ENCODE measurements around the gene CLIP3. TPM values are rescaled to one million over a fixed set of nuclear protein-coding genes. Genes with fewer than 3 reads are reported as not detected.

The CLIP3 gene
- total and polyA plus RNA-seq, 4 donors = 0.59 to 1.5 (median 0.80) TPM

DNA sequence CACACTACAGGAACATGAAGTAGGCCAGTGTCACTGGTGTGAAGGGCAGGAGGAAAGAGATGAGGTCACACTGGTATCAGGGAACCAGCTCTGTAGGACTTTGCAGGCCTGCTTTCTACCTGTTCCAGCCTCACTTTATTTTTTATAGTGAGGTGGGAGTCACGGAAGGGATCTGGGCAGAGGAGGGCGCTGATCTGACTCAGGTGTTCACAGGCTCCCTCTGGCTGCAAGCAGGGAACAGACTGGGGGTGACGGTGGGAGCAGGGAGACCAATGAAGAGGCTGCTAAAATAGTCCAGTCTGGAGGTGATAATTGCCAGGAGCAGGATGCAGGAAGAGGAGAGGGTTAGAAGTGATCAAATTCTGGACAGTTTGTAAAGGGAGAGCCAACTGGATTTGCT, 18.6 kb upstream of the CLIP3 start:
- peaks cover 3 to 12% (median 9%) of the 10 kb centered on the region in 4 donors for H3K4me1 ChIP-seq (ENCODE audit: control insufficient read depth in 4 of 4, insufficient read depth in 4 of 4, low read length in 3 of 4)
- no peak for DNase-seq (ENCODE audit: low spot score)
- H3K36me3 ChIP-seq (ENCODE audit: control insufficient read depth in 4 of 4, insufficient read depth in 3 of 4, low read depth in 1 of 4, low read length in 3 of 4) = no peaks in the 10 kb centered on the region
- H3K9ac ChIP-seq (ENCODE audit: low read depth in 1 of 2, low read length in 2 of 2) = no peak overlapping the region
- H3K27me3 ChIP-seq (ENCODE audit: control insufficient read depth in 4 of 4, insufficient read depth in 4 of 4, low read length in 3 of 4) = no peaks in the 10 kb centered on the region
- no peak overlapping the region for H3K27ac ChIP-seq (ENCODE audit: low read depth in 1 of 2, low read length in 2 of 2)
- TF ChIP-seq HNF4A (conservative IDR thresholded peaks at IDR 0.05) (no peak), RAD21 (IDR thresholded peaks at IDR 0.05) (peak in 1 of 2 donors; percentile 12)
- H3K9me3 ChIP-seq (ENCODE audit: control insufficient read depth in 4 of 4, low read length in 3 of 4) = no peaks in the 10 kb centered on the region
- 83% methylated on average over 3 of the region's 3 CpGs for WGBS
- no peak overlapping the region for H3K4me3 ChIP-seq (ENCODE audit: low read depth in 1 of 3, low read length in 3 of 3)

DNA sequence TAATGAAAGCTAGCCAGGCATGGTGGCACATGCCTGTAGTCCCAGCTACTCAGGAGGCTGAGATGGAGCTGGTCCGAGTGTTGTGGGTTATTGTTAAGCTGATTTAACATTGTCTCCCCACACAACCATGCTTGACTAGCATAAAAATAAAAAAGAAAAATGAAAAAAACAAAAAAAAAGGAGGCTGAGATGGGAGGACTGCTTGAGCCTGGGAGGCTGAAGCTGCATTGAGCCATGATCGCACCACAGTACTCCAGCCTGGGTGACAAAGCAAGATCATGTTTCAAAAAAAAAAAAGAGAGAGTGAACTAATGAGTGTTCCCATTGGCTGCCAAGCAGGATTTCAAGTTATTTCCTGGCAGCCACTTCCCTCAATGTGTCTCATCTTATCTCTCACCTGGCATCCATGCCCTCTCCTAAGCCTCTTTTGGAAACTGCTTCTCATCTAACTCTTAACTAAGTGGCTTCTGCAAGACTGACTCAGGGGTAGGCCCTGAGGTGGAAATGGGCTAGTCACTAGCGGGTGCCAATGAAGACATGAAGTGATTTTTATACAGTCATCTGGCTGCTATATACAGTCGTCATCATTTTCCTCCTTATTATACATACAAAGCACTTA, 16.5 kb upstream of the CLIP3 start:
- Histone ChIP-seq H3K4me3 (ENCODE audit: low read depth in 1 of 3, low read length in 3 of 3) (no peak overlapping the region), H3K9ac (ENCODE audit: low read depth in 1 of 2, low read length in 2 of 2) (no peak overlapping the region), H3K27ac (ENCODE audit: low read depth in 1 of 2, low read length in 2 of 2) (no peak overlapping the region), H3K27me3 (ENCODE audit: control insufficient read depth in 4 of 4, insufficient read depth in 4 of 4, low read length in 3 of 4) (no peaks in the 10 kb centered on the region), H3K4me1 (ENCODE audit: control insufficient read depth in 4 of 4, insufficient read depth in 4 of 4, low read length in 3 of 4) (peaks cover 0 to 6% (median 1%) of the 10 kb centered on the region in 4 donors), H3K36me3 (ENCODE audit: control insufficient read depth in 4 of 4, insufficient read depth in 3 of 4, low read depth in 1 of 4, low read length in 3 of 4) (no peaks in the 10 kb centered on the region), H3K9me3 (ENCODE audit: control insufficient read depth in 4 of 4, low read length in 3 of 4) (no peaks in the 10 kb centered on the region)
- WGBS = 95% methylated on average over 4 of the region's 4 CpGs
- no peak for TF ChIP-seq HNF4A (conservative IDR thresholded peaks at IDR 0.05)
- TF ChIP-seq TAF1 (conservative IDR thresholded peaks at IDR 0.05) = no peak
- TF ChIP-seq, protein P1, sequence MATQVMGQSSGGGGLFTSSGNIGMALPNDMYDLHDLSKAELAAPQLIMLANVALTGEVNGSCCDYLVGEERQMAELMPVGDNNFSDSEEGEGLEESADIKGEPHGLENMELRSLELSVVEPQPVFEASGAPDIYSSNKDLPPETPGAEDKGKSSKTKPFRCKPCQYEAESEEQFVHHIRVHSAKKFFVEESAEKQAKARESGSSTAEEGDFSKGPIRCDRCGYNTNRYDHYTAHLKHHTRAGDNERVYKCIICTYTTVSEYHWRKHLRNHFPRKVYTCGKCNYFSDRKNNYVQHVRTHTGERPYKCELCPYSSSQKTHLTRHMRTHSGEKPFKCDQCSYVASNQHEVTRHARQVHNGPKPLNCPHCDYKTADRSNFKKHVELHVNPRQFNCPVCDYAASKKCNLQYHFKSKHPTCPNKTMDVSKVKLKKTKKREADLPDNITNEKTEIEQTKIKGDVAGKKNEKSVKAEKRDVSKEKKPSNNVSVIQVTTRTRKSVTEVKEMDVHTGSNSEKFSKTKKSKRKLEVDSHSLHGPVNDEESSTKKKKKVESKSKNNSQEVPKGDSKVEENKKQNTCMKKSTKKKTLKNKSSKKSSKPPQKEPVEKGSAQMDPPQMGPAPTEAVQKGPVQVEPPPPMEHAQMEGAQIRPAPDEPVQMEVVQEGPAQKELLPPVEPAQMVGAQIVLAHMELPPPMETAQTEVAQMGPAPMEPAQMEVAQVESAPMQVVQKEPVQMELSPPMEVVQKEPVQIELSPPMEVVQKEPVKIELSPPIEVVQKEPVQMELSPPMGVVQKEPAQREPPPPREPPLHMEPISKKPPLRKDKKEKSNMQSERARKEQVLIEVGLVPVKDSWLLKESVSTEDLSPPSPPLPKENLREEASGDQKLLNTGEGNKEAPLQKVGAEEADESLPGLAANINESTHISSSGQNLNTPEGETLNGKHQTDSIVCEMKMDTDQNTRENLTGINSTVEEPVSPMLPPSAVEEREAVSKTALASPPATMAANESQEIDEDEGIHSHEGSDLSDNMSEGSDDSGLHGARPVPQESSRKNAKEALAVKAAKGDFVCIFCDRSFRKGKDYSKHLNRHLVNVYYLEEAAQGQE (IDR thresholded peaks at IDR 0.05) = no peak
- no peak for TF ChIP-seq FOXA1 (IDR thresholded peaks at IDR 0.05)
- no peak for TF ChIP-seq NR2F2 (IDR thresholded peaks at IDR 0.05)
- TF ChIP-seq YY1 (IDR thresholded peaks at IDR 0.05) = no peak
- TF ChIP-seq, protein P2, sequence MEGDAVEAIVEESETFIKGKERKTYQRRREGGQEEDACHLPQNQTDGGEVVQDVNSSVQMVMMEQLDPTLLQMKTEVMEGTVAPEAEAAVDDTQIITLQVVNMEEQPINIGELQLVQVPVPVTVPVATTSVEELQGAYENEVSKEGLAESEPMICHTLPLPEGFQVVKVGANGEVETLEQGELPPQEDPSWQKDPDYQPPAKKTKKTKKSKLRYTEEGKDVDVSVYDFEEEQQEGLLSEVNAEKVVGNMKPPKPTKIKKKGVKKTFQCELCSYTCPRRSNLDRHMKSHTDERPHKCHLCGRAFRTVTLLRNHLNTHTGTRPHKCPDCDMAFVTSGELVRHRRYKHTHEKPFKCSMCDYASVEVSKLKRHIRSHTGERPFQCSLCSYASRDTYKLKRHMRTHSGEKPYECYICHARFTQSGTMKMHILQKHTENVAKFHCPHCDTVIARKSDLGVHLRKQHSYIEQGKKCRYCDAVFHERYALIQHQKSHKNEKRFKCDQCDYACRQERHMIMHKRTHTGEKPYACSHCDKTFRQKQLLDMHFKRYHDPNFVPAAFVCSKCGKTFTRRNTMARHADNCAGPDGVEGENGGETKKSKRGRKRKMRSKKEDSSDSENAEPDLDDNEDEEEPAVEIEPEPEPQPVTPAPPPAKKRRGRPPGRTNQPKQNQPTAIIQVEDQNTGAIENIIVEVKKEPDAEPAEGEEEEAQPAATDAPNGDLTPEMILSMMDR (IDR thresholded peaks at IDR 0.05; ENCODE audit: low read depth, low read length, missing input control) = no peak
- no peak for TF ChIP-seq MAX (IDR thresholded peaks at IDR 0.05)
- TF ChIP-seq HNF4G (IDR thresholded peaks at IDR 0.05) = no peak
- TF ChIP-seq JUND (IDR thresholded peaks at IDR 0.05) = no peak
- TF ChIP-seq EGR1 (IDR thresholded peaks at IDR 0.05; ENCODE audit: low read depth in 2 of 2) = no peak
- no peak for TF ChIP-seq ATF3 (IDR thresholded peaks at IDR 0.05)
- DNase-seq (ENCODE audit: low spot score) = no peak

Data from liver (tissue), 9 donors.